ENCODE results near the gene CDC42BPG. TPM values are rescaled to one million over a fixed set of nuclear protein-coding genes. Genes with fewer than 3 reads are reported as not detected.
"Not testable (repeated sequence)": the region's sequence is repeated elsewhere in the genome, so short reads cannot be mapped to it uniquely, and the experiment has no call there.

Gene CDC42BPG
- total RNA-seq, 1 experiment from 2014 or later = 0.03 TPM

GRCh38 chr11:64854534-64855502 is 10.4 kb upstream of the CDC42BPG start:
- DNase-seq (ENCODE audit: low read depth in 1 of 2, low spot score in 2 of 2) = peak; percentile 100
- H3K4me3 ChIP-seq = no peak overlapping the region
- no peaks in the 10 kb centered on the region for H3K9me3 ChIP-seq (replicated peaks)
- H3K27ac ChIP-seq = peak overlapping the region; percentile 87
- peaks cover 74% of the 10 kb centered on the region for H3K4me1 ChIP-seq (replicated peaks)
- peaks cover 68% of the 10 kb centered on the region for H3K36me3 ChIP-seq
- no peaks in the 10 kb centered on the region for H3K27me3 ChIP-seq (replicated peaks)

GRCh38 chr11:64854157-64854533 is 9.7 kb upstream of the CDC42BPG start:
- no peaks in the 10 kb centered on the region for H3K9me3 ChIP-seq (replicated peaks)
- H3K27me3 ChIP-seq (replicated peaks) = no peaks in the 10 kb centered on the region
- H3K4me1 ChIP-seq (replicated peaks) = peaks cover 78% of the 10 kb centered on the region
- H3K4me3 ChIP-seq = no peak overlapping the region
- peak overlapping the region; percentile 87 for H3K27ac ChIP-seq
- H3K36me3 ChIP-seq = peaks cover 61% of the 10 kb centered on the region
- DNase-seq (ENCODE audit: low read depth in 1 of 2, low spot score in 2 of 2) = no peak

GRCh38 chr11:64853709-64854108 is 9.3 kb upstream of the CDC42BPG start:
- no peak for DNase-seq (ENCODE audit: low read depth in 1 of 2, low spot score in 2 of 2)
- Histone ChIP-seq H3K36me3 (peaks cover 57% of the 10 kb centered on the region), H3K4me1 (replicated peaks) (peaks cover 75% of the 10 kb centered on the region), H3K9me3 (replicated peaks) (no peaks in the 10 kb centered on the region), H3K4me3 (no peak overlapping the region), H3K27me3 (replicated peaks) (no peaks in the 10 kb centered on the region), H3K27ac (no peak overlapping the region)

DNA sequence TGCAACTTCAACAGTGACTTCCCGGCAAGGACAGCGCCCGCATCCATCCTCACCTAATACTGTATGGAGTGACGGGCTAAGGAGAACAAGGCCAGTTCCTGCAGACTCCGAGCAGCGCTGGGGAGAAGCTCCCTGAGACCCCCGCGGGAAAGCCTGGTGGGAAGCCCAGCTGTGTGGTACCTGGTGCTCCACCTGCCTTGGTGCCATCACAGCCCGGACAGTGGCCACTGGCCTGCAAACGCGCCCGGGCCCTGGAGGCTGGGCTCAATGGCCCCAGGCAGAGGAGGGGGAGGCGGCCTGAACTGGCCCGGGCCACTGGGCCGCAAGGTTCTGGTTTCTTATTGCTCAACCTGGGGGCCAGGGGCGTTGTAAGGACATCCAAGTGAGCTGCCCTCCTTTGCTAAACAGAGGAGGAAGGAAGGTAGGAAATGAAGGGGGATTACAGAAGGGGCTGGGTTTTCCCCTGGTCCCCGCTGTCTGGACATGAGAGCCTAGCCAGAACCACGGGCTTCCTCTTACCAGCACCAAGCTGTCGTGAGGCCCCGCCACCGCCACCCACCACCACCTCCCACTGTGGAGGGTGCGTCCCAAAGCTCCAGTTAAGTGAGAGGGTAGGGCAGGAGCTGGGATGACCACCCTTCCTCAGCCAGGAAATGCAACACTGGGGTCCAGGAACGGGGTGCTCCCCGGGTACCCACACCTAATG is 8.5 kb upstream of the CDC42BPG start:
- H3K9me3 ChIP-seq (replicated peaks) = no peaks in the 10 kb centered on the region
- H3K36me3 ChIP-seq = peaks cover 51% of the 10 kb centered on the region
- DNase-seq (ENCODE audit: low read depth in 1 of 2, low spot score in 2 of 2) = no peak
- H3K27me3 ChIP-seq (replicated peaks) = no peaks in the 10 kb centered on the region
- no peak overlapping the region for H3K27ac ChIP-seq
- no peak overlapping the region for H3K4me3 ChIP-seq
- H3K4me1 ChIP-seq (replicated peaks) = peaks cover 69% of the 10 kb centered on the region

GRCh38 chr11:64851831-64852351 is 7.4 kb upstream of the CDC42BPG start:
- no peak for DNase-seq (ENCODE audit: low read depth in 1 of 2, low spot score in 2 of 2)
- peaks cover 62% of the 10 kb centered on the region for H3K4me1 ChIP-seq (replicated peaks)
- no peak overlapping the region for H3K4me3 ChIP-seq
- H3K9me3 ChIP-seq (replicated peaks) = no peaks in the 10 kb centered on the region
- H3K27me3 ChIP-seq (replicated peaks) = no peaks in the 10 kb centered on the region
- H3K36me3 ChIP-seq = peaks cover 42% of the 10 kb centered on the region
- no peak overlapping the region for H3K27ac ChIP-seq

DNA sequence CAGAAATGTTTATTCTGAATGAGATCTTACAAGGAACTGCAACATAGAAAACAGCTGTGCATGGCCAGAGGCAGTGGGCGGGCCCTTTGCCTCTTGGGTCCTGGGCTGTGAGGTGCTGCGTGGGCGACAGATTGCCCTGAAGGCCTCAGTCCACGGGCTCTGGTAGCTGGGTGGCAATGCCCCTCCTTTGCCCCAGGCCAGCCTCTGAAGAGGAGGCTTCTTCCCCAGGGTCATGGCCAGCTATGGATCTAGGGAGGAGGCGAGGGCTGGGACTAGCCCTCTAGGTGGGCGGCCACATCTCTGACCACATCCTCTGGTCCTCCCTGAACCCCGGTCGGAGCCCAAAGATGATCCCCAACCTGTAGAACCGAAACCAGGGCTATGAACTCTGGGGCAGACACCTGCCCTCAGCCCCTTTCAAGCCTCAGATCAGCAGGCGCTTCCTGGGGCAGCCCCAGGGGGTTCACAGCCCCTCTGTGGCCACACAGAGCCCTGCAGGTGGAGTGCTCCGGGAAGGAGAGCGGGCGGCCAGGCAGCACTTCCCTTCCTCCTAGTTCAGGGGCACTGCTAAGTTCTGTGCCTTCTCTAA is 6.6 kb upstream of the CDC42BPG start:
- peaks cover 33% of the 10 kb centered on the region for H3K36me3 ChIP-seq
- no peak overlapping the region for H3K4me3 ChIP-seq
- no peaks in the 10 kb centered on the region for H3K27me3 ChIP-seq (replicated peaks)
- H3K4me1 ChIP-seq (replicated peaks) = peaks cover 54% of the 10 kb centered on the region
- no peaks in the 10 kb centered on the region for H3K9me3 ChIP-seq (replicated peaks)
- peak in 1 of 2 experiments; percentile 45 for DNase-seq (ENCODE audit: low read depth in 1 of 2, low spot score in 2 of 2)
- no peak overlapping the region for H3K27ac ChIP-seq

DNA sequence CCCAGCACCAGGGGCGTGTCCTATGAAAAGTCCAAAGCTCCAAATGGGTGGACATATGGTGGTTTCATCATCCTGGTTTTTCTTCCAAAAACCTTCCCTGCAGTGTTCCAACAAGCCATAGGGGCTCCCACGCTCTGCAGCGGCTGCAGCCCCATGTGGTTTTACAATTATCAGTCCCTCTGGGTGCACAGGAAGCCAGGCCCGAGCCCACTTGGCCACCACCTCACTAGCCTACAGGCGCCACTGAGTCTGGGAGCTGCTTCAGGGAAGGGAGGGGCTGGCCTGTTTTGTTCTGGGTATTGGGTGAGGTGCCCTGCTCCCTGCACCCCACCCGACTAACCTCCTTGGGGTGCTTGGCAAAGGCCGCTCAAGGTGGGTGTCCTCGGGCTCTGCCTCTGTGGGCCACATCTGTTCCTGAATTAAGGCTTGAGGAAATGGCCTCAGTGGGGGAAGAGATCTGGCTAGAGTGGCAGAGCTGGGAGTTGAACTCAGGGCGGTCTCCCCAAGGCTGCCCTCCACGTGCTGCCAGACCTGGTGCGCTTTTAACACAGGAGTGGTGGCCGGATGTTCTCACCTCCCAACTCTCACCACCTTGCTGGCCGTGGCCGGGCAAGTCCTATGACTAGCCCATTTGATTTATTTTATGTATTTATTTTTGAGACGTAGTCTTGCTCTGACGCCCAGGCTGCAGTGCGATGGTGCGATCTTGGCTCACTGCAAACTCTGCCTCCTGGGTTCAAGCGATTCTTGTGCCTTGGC is 5.3 kb upstream of the CDC42BPG start:
- no peaks in the 10 kb centered on the region for H3K9me3 ChIP-seq (replicated peaks)
- no peak for DNase-seq (ENCODE audit: low read depth in 1 of 2, low spot score in 2 of 2)
- H3K36me3 ChIP-seq = peaks cover 25% of the 10 kb centered on the region
- H3K27ac ChIP-seq = no peak overlapping the region
- no peaks in the 10 kb centered on the region for H3K27me3 ChIP-seq (replicated peaks)
- no peak overlapping the region for H3K4me3 ChIP-seq
- H3K4me1 ChIP-seq (replicated peaks) = peaks cover 42% of the 10 kb centered on the region

GRCh38 chr11:64848826-64849597 is 4.6 kb upstream of the CDC42BPG start:
- DNase-seq (ENCODE audit: low read depth in 1 of 2, low spot score in 2 of 2) = no peak
- no peak overlapping the region for H3K4me3 ChIP-seq

GRCh38 chr11:64848214-64848825 is 3.9 kb upstream of the CDC42BPG start:
- Histone ChIP-seq H3K27me3 (replicated peaks) (no peaks in the 10 kb centered on the region), H3K27ac (no peak overlapping the region), H3K4me1 (replicated peaks) (peaks cover 38% of the 10 kb centered on the region), H3K9me3 (replicated peaks) (no peaks in the 10 kb centered on the region), H3K36me3 (peaks cover 10% of the 10 kb centered on the region), H3K4me3 (no peak overlapping the region)
- no peak for DNase-seq (ENCODE audit: low read depth in 1 of 2, low spot score in 2 of 2)

More at GRCh38 chr11:64848826-64849597, 4.6 kb upstream of the CDC42BPG start:
- no peak overlapping the region for H3K27ac ChIP-seq
- H3K36me3 ChIP-seq = peaks cover 17% of the 10 kb centered on the region
- no peaks in the 10 kb centered on the region for H3K9me3 ChIP-seq (replicated peaks)
- H3K4me1 ChIP-seq (replicated peaks) = peaks cover 42% of the 10 kb centered on the region
- H3K27me3 ChIP-seq (replicated peaks) = no peaks in the 10 kb centered on the region

DNA sequence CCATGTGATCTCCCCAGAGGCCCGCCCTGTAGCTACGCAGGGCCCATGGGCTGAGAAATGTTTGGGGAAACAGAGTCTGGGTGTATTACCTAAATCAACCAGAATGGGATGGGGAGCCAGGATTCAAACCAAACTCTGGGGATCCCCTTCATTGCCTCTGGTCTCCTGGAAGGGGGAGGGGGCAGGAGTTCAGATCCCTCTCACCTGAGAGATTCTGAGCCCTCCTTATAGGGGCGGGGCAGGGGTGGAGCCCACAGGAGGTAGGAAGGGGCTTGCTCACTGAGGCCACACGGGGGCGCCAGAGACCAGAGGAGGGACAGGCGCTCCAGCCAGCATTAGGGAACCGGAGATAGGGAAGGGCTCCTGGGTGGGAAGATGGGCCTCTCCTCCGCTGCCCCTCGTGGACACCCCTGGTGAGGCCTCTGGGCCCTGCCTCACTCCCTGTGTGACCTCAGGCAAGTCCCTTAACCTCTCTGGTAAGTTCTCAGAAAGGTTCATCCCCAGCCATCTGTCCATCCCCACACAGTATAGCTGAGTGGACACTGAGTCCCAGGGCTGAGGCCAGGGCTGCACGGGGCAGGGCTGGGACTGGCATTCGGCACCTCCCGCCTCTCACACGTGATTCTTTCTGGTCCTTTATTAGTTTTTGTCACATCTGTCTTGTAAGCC is 2.7 kb upstream of the CDC42BPG start:
- peak; percentile 95 to 99 for DNase-seq (ENCODE audit: low read depth in 1 of 2, low spot score in 2 of 2)
- Histone ChIP-seq H3K36me3 (no peaks in the 10 kb centered on the region), H3K4me1 (replicated peaks) (peaks cover 43% of the 10 kb centered on the region), H3K27me3 (replicated peaks) (no peaks in the 10 kb centered on the region), H3K4me3 (no peak overlapping the region), H3K27ac (no peak overlapping the region), H3K9me3 (replicated peaks) (no peaks in the 10 kb centered on the region)

GRCh38 chr11:64845776-64846129 is 1.3 kb upstream of the CDC42BPG start:
- not testable (repeated sequence) for H3K9me3 ChIP-seq (replicated peaks); DNase-seq (ENCODE audit: low read depth in 1 of 2, low spot score in 2 of 2); H3K27me3 ChIP-seq (replicated peaks); H3K27ac ChIP-seq; H3K36me3 ChIP-seq; H3K4me3 ChIP-seq
- peaks cover 32% of the 10 kb centered on the region for H3K4me1 ChIP-seq (replicated peaks)
